Osteoblast (primary cell): Measurements from ENCODE around the gene ASTN2. TPM values are rescaled to one million over a fixed set of nuclear protein-coding genes. Genes with fewer than 3 reads are reported as not detected.

Source experiments
- DNase-seq: peaks from one replicate; pipeline ENCODE4 v3.0.0; 2011; ENCODE audit warnings: low spot score, mixed read lengths; ENCODE audit not compliant: insufficient read length; ENCODE audit errors: missing footprints
- H2AFZ ChIP-seq: 2 replicates; pipeline ENCODE4 v1.6.0; 2011; ENCODE audit warnings: mild to moderate bottlenecking, low read length
- H3K27ac ChIP-seq: 2 replicates; pipeline ENCODE4 v1.5.1; 2011; ENCODE audit warnings: mild to moderate bottlenecking, low read depth, low read length, moderate library complexity
- H3K27me3 ChIP-seq: 2 replicates; pipeline ENCODE4 v1.6.0; 2012; ENCODE audit warnings: mild to moderate bottlenecking, control low read depth, inconsistent platforms, low read length, moderate library complexity; ENCODE audit not compliant: insufficient read depth
- H3K36me3 ChIP-seq: 2 replicates; pipeline ENCODE4 v1.5.1; 2011; ENCODE audit warnings: mild to moderate bottlenecking, low read length, control low read depth, moderate library complexity; ENCODE audit not compliant: insufficient read depth
- H3K4me1 ChIP-seq: 2 replicates; pipeline ENCODE4 v1.5.1; 2011; ENCODE audit warnings: mild to moderate bottlenecking, low read length, control low read depth, moderate library complexity; ENCODE audit not compliant: insufficient read depth
- H3K4me2 ChIP-seq: 2 replicates; pipeline ENCODE4 v1.6.0; 2011; ENCODE audit warnings: mild to moderate bottlenecking, low read length; ENCODE audit not compliant: insufficient read depth
- H3K4me3 ChIP-seq: fragments of 200-600 bp; sonication (generic); 3 replicates; pipeline ENCODE4 v1.5.1; 2012; ENCODE audit warnings: mild to moderate bottlenecking, low read length, inconsistent platforms; ENCODE audit not compliant: insufficient read depth
- H3K79me2 ChIP-seq: 2 replicates; pipeline ENCODE4 v1.6.0; 2012; ENCODE audit warnings: mild to moderate bottlenecking, low read length, control low read depth, inconsistent platforms; ENCODE audit not compliant: insufficient read depth
- H3K9me3 ChIP-seq: 2 replicates; pipeline ENCODE4 v1.5.1; 2011; ENCODE audit warnings: low read depth, low read length, control low read depth
- H4K20me1 ChIP-seq: 2 replicates; pipeline ENCODE4 v1.6.0; 2012; ENCODE audit warnings: mild to moderate bottlenecking, low read length, control low read depth; ENCODE audit not compliant: insufficient read depth
- CTCF ChIP-seq: IDR thresholded peaks from 2 replicates; pipeline ENCODE4 v1.5.1; 2011; ENCODE audit warnings: mild to moderate bottlenecking, low read depth, low read length, moderate library complexity; ENCODE audit errors: extremely low read depth
- total RNA-seq: library from RNA; depleted of rRNA; stranded (reverse); fragments of >200 nt; gene quantifications from 2 replicates; pipeline ENCODE4 v1.2.3, GENCODE V29; 2012

ASTN2 gene
- total RNA-seq, 1 donor, result 4.7 TPM

GRCh38 chr9:117437283-117437682, 22.4 kb upstream of the ASTN2 start:
- Histone ChIP-seq H3K79me2 (no peaks in the 10 kb centered on the region), H2AFZ (no peak overlapping the region), H3K27ac (no peak overlapping the region), H3K36me3 (no peaks in the 10 kb centered on the region), H3K27me3 (no peaks in the 10 kb centered on the region), H3K4me2 (no peak overlapping the region), H3K4me3 (no peak overlapping the region), H3K4me1 (no peaks in the 10 kb centered on the region), H3K9me3 (no peaks in the 10 kb centered on the region), H4K20me1 (no peaks in the 10 kb centered on the region)
- TF ChIP-seq CTCF, result no peak
- DNase-seq, result no peak

GRCh38 chr9:117435630-117436261, 20.9 kb upstream of the ASTN2 start:
- TF ChIP-seq CTCF, result no peak
- Histone ChIP-seq H3K27ac (no peak overlapping the region), H3K4me2 (no peak overlapping the region), H4K20me1 (no peaks in the 10 kb centered on the region), H2AFZ (no peak overlapping the region), H3K27me3 (no peaks in the 10 kb centered on the region), H3K79me2 (no peaks in the 10 kb centered on the region), H3K4me1 (no peaks in the 10 kb centered on the region), H3K4me3 (no peak overlapping the region), H3K9me3 (no peaks in the 10 kb centered on the region), H3K36me3 (no peaks in the 10 kb centered on the region)
- no peak for DNase-seq

- Histone ChIP-seq H3K36me3 (no peaks in the 10 kb centered on the region), H3K79me2 (no peaks in the 10 kb centered on the region), H3K4me3 (no peak overlapping the region), H3K27ac (no peak overlapping the region), H3K9me3 (no peaks in the 10 kb centered on the region), H3K27me3 (no peaks in the 10 kb centered on the region), H2AFZ (no peak overlapping the region), H4K20me1 (no peaks in the 10 kb centered on the region), H3K4me2 (no peak overlapping the region), H3K4me1 (no peaks in the 10 kb centered on the region)
- no peak for TF ChIP-seq CTCF
- no peak for DNase-seq
These were observed 19.7 kb upstream of the ASTN2 start for GRCh38 chr9:117434566-117434965.

GRCh38 chr9:117430813-117431212, 16.0 kb upstream of the ASTN2 start:
- Histone ChIP-seq H3K27me3 (no peaks in the 10 kb centered on the region), H4K20me1 (no peaks in the 10 kb centered on the region), H3K79me2 (no peaks in the 10 kb centered on the region), H3K4me2 (no peak overlapping the region), H3K9me3 (no peaks in the 10 kb centered on the region), H3K36me3 (no peaks in the 10 kb centered on the region), H3K4me1 (no peaks in the 10 kb centered on the region), H2AFZ (no peak overlapping the region), H3K27ac (no peak overlapping the region), H3K4me3 (no peak overlapping the region)
- no peak for TF ChIP-seq CTCF
- DNase-seq, result no peak
